Endothelial cell of umbilical vein (primary cell): ENCODE data around the gene CYP20A1. TPM values are rescaled to one million over a fixed set of nuclear protein-coding genes. Genes with fewer than 3 reads are reported as not detected.
A peak's percentile ranks its signal among the peaks of the same experiment; 100 is the strongest.

Experiments
- BruUV-seq: library from RNA; stranded (reverse); fragments of 400-500 nt; replicated peaks from 2 replicates; lab custom pipeline; 2021; lab: Mats Ljungman, UMichigan
- CTCF ChIA-PET: fragments of 300-600, 350-600 bp; sonication (Branson Sonifier 250); formaldehyde crosslinking; loops from one replicate; lab custom pipeline; 2021; ENCODE audit warnings: antibody characterized with exemption, inconsistent platforms; lab: Charles Lee
- POLR2A ChIA-PET: fragments of 300-600, 350-600 bp; sonication (Branson Sonifier 250); formaldehyde crosslinking; loops from one replicate; lab custom pipeline; 2021; ENCODE audit warnings: antibody characterized with exemption, inconsistent platforms; lab: Charles Lee
- DNase-seq: peaks from one replicate; pipeline ENCODE4 v3.0.0-alpha.2; 2011; ENCODE audit warnings: low read depth, low spot score
- FAIRE-seq: peaks from 2 replicates; lab custom pipeline; 2011; peaks lifted over from hg19 to GRCh38; lab: Jason Lieb, UNC
- H2AFZ ChIP-seq: 2 replicates; pipeline ENCODE4 v1.6.0; 2012; ENCODE audit warnings: low read depth, low read length, control low read depth, inconsistent platforms
- H3K27ac ChIP-seq: 2 replicates; pipeline ENCODE4 v1.5.1; 2011; ENCODE audit warnings: low read depth, mild to moderate bottlenecking, control low read depth, low read length, moderate library complexity; ENCODE audit not compliant: insufficient read depth
- H3K27me3 ChIP-seq, 2 experiments: 2 replicates each; pipeline versions ENCODE4 v1.6.0 to v1.6.1; 2011; ENCODE audit warnings: low read length in 2 of 2, mixed read lengths in 1 of 2; ENCODE audit not compliant: control insufficient read depth in 2 of 2, insufficient read depth in 2 of 2
- H3K36me3 ChIP-seq, 2 experiments: 2 replicates in 1 of 2; 3 replicates in 1 of 2; pipeline ENCODE4 v1.5.1; 2011; ENCODE audit warnings: low read length in 2 of 2, mild to moderate bottlenecking in 1 of 2, moderate library complexity in 1 of 2; ENCODE audit not compliant: control insufficient read depth in 2 of 2, insufficient read depth in 2 of 2; ENCODE audit errors: extremely low read depth in 1 of 2
- H3K4me1 ChIP-seq: 3 replicates; pipeline ENCODE4 v1.5.1; 2011; ENCODE audit warnings: mild to moderate bottlenecking, low read length; ENCODE audit not compliant: control insufficient read depth, insufficient read depth; ENCODE audit errors: extremely low read depth
- H3K4me2 ChIP-seq: 2 replicates; pipeline ENCODE4 v1.6.1; 2011; ENCODE audit warnings: low read length, control low read depth, mixed read lengths; ENCODE audit not compliant: insufficient read depth
- H3K4me3 ChIP-seq, 3 experiments: fragments of 200-600 bp in 1 of 3; sonication (generic), shearing (Covaris generic) in 1 of 3; replicated peaks in 1 of 3; 2 replicates each; pipeline ENCODE4 v1.5.1; 2011 to 2016; ENCODE audit warnings: control low read depth in 3 of 3, low read length in 3 of 3, mild to moderate bottlenecking in 2 of 3, inconsistent platforms in 1 of 3, low read depth in 1 of 3, moderate library complexity in 1 of 3; ENCODE audit not compliant: insufficient read depth in 1 of 3
- H3K79me2 ChIP-seq: 2 replicates; pipeline ENCODE4 v1.6.0; 2012; ENCODE audit warnings: low read length, inconsistent platforms; ENCODE audit not compliant: control insufficient read depth, insufficient read depth
- H3K9ac ChIP-seq: replicated peaks from 2 replicates; pipeline ENCODE3; 2011; ENCODE audit warnings: low read length, control low read depth; ENCODE audit not compliant: insufficient read depth; ENCODE audit errors: extremely low read depth
- H3K9me1 ChIP-seq: replicated peaks from 3 replicates; pipeline ENCODE4 v1.6.0; 2011; ENCODE audit warnings: mild to moderate bottlenecking, low read length; ENCODE audit not compliant: control insufficient read depth, insufficient read depth; ENCODE audit errors: extremely low read depth
- H3K9me3 ChIP-seq: replicated peaks from 2 replicates; pipeline ENCODE4 v1.5.1; 2012; ENCODE audit warnings: low read length, inconsistent platforms; ENCODE audit not compliant: control insufficient read depth, insufficient read depth
- H4K20me1 ChIP-seq: replicated peaks from 2 replicates; pipeline ENCODE3; 2011; ENCODE audit warnings: mild to moderate bottlenecking, low read length; ENCODE audit not compliant: control insufficient read depth, insufficient read depth; ENCODE audit errors: extremely low read depth
- CTCF ChIP-seq, 2 donors: IDR thresholded peaks; 1 replicate in 1 of 2; 2 replicates in 1 of 2; pipeline ENCODE4 v1.5.1; 2011; ENCODE audit warnings: low read length in 2 of 2, mild to moderate bottlenecking in 2 of 2, moderate library complexity in 2 of 2, control low read depth in 1 of 2, inconsistent platforms in 1 of 2, low read depth in 1 of 2; ENCODE audit not compliant: insufficient read depth in 1 of 2; ENCODE audit errors: extremely low read depth in 1 of 2
- EZH2 ChIP-seq: IDR thresholded peaks from 2 replicates; pipeline ENCODE4 v1.6.1; 2012; ENCODE audit warnings: borderline replicate concordance, low read depth, mild to moderate bottlenecking, moderate library complexity, low read length, inconsistent platforms; ENCODE audit not compliant: severe bottlenecking
- FOS ChIP-seq: IDR thresholded peaks from 2 replicates; pipeline ENCODE4 v1.6.1; 2011; ENCODE audit warnings: mild to moderate bottlenecking, low read length, moderate library complexity, borderline replicate concordance; ENCODE audit not compliant: insufficient read depth
- GATA2 ChIP-seq: IDR thresholded peaks from 2 replicates; pipeline ENCODE4 v1.7.0; 2011; ENCODE audit warnings: low read depth, mild to moderate bottlenecking, moderate library complexity, mixed read lengths, low read length; ENCODE audit not compliant: insufficient read length, insufficient read depth
- JUN ChIP-seq: IDR thresholded peaks from 2 replicates; pipeline ENCODE4 v1.6.1; 2011; ENCODE audit warnings: borderline replicate concordance, low read depth; ENCODE audit not compliant: insufficient read length, insufficient read depth
- MYC ChIP-seq: IDR thresholded peaks from one replicate; pipeline ENCODE4 v1.6.1; 2011; ENCODE audit warnings: mild to moderate bottlenecking, low read depth, low read length
- POLR2A ChIP-seq: IDR thresholded peaks from 2 replicates; pipeline ENCODE4 v1.6.1; 2012; ENCODE audit warnings: low read depth, mild to moderate bottlenecking, control low read depth, low read length
- POLR2AphosphoS5 ChIP-seq: IDR thresholded peaks from 2 replicates; pipeline ENCODE4 v1.6.1; 2012; ENCODE audit warnings: low read depth, mild to moderate bottlenecking, control low read depth, low read length, moderate library complexity; ENCODE audit not compliant: insufficient read depth
- dilution Hi-C: fragments of 300-500 bp; cut with MboI; formaldehyde crosslinking; loops from one replicate; pipeline ENCODE4 v1.15.0; 2019; ENCODE audit warnings: low sequenced_read_pairs; ENCODE audit not compliant: extremely low pct_ligation_motif_present
- intact Hi-C: fragments of 100-400 bp; cut with micrococcal nuclease; formaldehyde crosslinking; loops from one replicate; pipeline ENCODE4 v1.10.0; 2022
- polyA plus RNA-seq, 4 experiments: library from polyadenylated mRNA; depleted of rRNA in 3 of 4; stranded (reverse) in 3 of 4; unstranded in 1 of 4; fragments of >200 nt; gene quantifications; 2 replicates each; pipeline versions ENCODE4 v1.2.1 to v1.2.3, GENCODE V29; 2011 to 2012; ENCODE audit warnings: missing spikeins in 1 of 4
- total RNA-seq: library from RNA; stranded (reverse); gene quantifications from 2 replicates; pipeline ENCODE4 v1.2.3, GENCODE V29; 2021
- TF ChIP-seq, protein P1 (sequence below): IDR thresholded peaks from 2 replicates; pipeline ENCODE4 v1.6.1; 2011; ENCODE audit not compliant: insufficient read depth, insufficient read length

Gene CYP20A1
- total and polyA plus RNA-seq, 2 donors (not counting 3 experiments of a cell fraction or from before 2014, with no cell fraction given), result 9.6 to 26.5 TPM

DNA sequence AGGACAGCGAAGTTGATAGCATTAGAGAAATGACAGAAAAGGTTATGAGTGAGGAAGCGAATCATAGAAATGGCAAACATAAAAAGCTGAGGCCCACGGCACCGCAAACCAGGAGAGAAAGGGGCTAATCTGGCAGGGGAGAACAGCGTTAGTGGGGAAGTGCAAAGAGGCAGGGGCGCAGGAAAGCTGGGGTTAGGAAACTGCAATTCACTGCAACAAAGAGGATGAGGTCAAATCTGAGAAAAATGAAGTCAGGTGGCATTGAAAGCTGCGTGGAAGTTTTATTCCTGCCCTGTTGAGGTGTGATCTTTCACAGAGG, 88.7 kb downstream of the CYP20A1 start:
- H4K20me1 ChIP-seq, result no peaks in the 10 kb centered on the region
- FAIRE-seq (no peak), DNase-seq (no peak)
- peak overlapping the region; percentile 91 for H2AFZ ChIP-seq
- no peaks in the 10 kb centered on the region for H3K27me3 ChIP-seq
- intact Hi-C loops, result loop anchor here (1.0 to 10.0 kb wide), 7 partner anchors 75 to 485 kb away; partner anchors contain the start of genes CARF, CYP20A1 and WDR12
- dilution Hi-C loops, result no loop called here
- H3K9me3 ChIP-seq, result no peaks in the 10 kb centered on the region
- TF ChIP-seq MYC, result no peak
- no peak for TF ChIP-seq CTCF (IDR thresholded peaks at IDR 0.05; ENCODE audit: extremely low read depth in 1 of 2, insufficient read depth in 1 of 2, low read depth in 1 of 2, low read length in 2 of 2)
- no peak for TF ChIP-seq FOS
- TF ChIP-seq POLR2AphosphoS5, result no peak
- TF ChIP-seq, protein P1, sequence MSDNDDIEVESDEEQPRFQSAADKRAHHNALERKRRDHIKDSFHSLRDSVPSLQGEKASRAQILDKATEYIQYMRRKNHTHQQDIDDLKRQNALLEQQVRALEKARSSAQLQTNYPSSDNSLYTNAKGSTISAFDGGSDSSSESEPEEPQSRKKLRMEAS, result no peak
- TF ChIP-seq POLR2A, result no peak
- no peak for TF ChIP-seq EZH2
- no peak for TF ChIP-seq JUN
- no peak for TF ChIP-seq GATA2
- H3K9ac ChIP-seq, result peak overlapping the region; percentile 97
- POLR2A ChIA-PET, result no interaction called here
- BruUV-seq, result TSS peak; percentile 84
- peaks cover 19% of the 10 kb centered on the region for H3K4me1 ChIP-seq
- no peaks in the 10 kb centered on the region for H3K9me1 ChIP-seq
- H3K36me3 ChIP-seq, result no peaks in the 10 kb centered on the region
- peak overlapping the region; percentile 72 to 100 (median 99) for H3K4me3 ChIP-seq
- H3K4me2 ChIP-seq, result peak overlapping the region; percentile 97
- H3K79me2 ChIP-seq, result peaks cover 41% of the 10 kb centered on the region
- CTCF ChIA-PET, result no interaction called here
- H3K27ac ChIP-seq, result peak overlapping the region; percentile 79
